SK-N-SH (cell line): Measurements from ENCODE around the gene HSPA1A. TPM values are rescaled to one million over a fixed set of nuclear protein-coding genes. Genes with fewer than 3 reads are reported as not detected.

ENCODE experiments used
- CTCF ChIA-PET: fragments of 300-600, 350-600 bp; formaldehyde crosslinking; extraction: SDS; loops from one replicate; lab custom pipeline; 2021; lab: Yijun Ruan, JAX
- POLR2A ChIA-PET: fragments of 350-600 bp; sonication (Branson Sonifier 250); formaldehyde crosslinking; extraction: SDS; loops from one replicate; lab custom pipeline; 2020; ENCODE audit warnings: antibody characterized with exemption, inconsistent platforms; lab: Yijun Ruan, JAX
- DNase-seq: peaks from one replicate; pipeline ENCODE4 v3.0.0; 2012
- H2AFZ ChIP-seq: fragments of 200-600 bp; sonication (generic); 2 replicates; pipeline ENCODE4 v1.8.1; 2016; ENCODE audit warnings: antibody characterized with exemption, mild to moderate bottlenecking, low read depth
- H3F3A ChIP-seq: fragments of 200-600 bp; sonication (generic); replicated peaks from 2 replicates; pipeline ENCODE3; 2016; ENCODE audit warnings: antibody characterized with exemption, mild to moderate bottlenecking; ENCODE audit not compliant: insufficient read depth
- H3K27ac ChIP-seq, 2 experiments: fragments of 200-500 bp in 1 of 2; fragments of 200-600 bp in 1 of 2; sonication (Bioruptor generic) in 1 of 2; sonication (generic), shearing (Covaris generic) in 1 of 2; 2 replicates each; pipeline versions ENCODE4 v1.5.1 to v1.6.1; 2014 to 2016; ENCODE audit warnings: low read depth in 2 of 2, inconsistent platforms in 1 of 2, low read length in 1 of 2, mild to moderate bottlenecking in 1 of 2, mixed read lengths in 1 of 2
- H3K27me3 ChIP-seq: fragments of 200-600 bp; sonication (generic), shearing (Covaris generic); 2 replicates; pipeline ENCODE4 v1.6.1; 2016; ENCODE audit warnings: mixed run types; ENCODE audit not compliant: insufficient read depth
- H3K36me3 ChIP-seq, 2 experiments: fragments of 200-500 bp in 1 of 2; fragments of 200-600 bp in 1 of 2; sonication (Bioruptor generic) in 1 of 2; sonication (generic) in 1 of 2; replicated peaks in 1 of 2; 2 replicates each; pipeline versions ENCODE3 to v1.5.1; 2014 to 2016; ENCODE audit warnings: low read length in 1 of 2, mild to moderate bottlenecking in 1 of 2; ENCODE audit not compliant: insufficient read depth in 2 of 2, control insufficient read depth in 1 of 2
- H3K4me1 ChIP-seq, 2 experiments: fragments of 200-500 bp in 1 of 2; fragments of 200-600 bp in 1 of 2; sonication (Bioruptor generic) in 1 of 2; sonication (generic), shearing (Covaris generic) in 1 of 2; 2 replicates each; pipeline versions ENCODE4 v1.5.1 to v1.6.1; 2014 to 2016; ENCODE audit warnings: low read depth in 1 of 2, low read length in 1 of 2, mixed run types in 1 of 2; ENCODE audit not compliant: insufficient read depth in 2 of 2, control insufficient read depth in 1 of 2
- H3K4me2 ChIP-seq: fragments of 200-600 bp; sonication (generic), shearing (Covaris generic); 2 replicates; pipeline ENCODE4 v1.6.1; 2017; ENCODE audit warnings: mixed run types
- H3K4me3 ChIP-seq, 2 experiments: fragments of 200-500 bp in 1 of 2; fragments of 200-600 bp in 1 of 2; sonication (Bioruptor generic) in 1 of 2; sonication (generic), shearing (Covaris generic) in 1 of 2; 2 replicates each; pipeline versions ENCODE4 v1.5.1 to v1.8.1; 2014 to 2016; ENCODE audit warnings: low read depth in 2 of 2, inconsistent platforms in 1 of 2, low read length in 1 of 2, mild to moderate bottlenecking in 1 of 2, mixed read lengths in 1 of 2, moderate library complexity in 1 of 2
- H3K79me2 ChIP-seq: fragments of 200-600 bp; sonication (generic); 2 replicates; pipeline ENCODE4 v1.8.1; 2017; ENCODE audit warnings: mild to moderate bottlenecking; ENCODE audit not compliant: insufficient read depth
- H3K9ac ChIP-seq: fragments of 200-600 bp; sonication (generic); 2 replicates; pipeline ENCODE4 v1.6.1; 2017; ENCODE audit warnings: mixed run types
- H3K9me2 ChIP-seq: fragments of 200-600 bp; sonication (generic); 2 replicates; pipeline ENCODE4 v1.6.1; 2017; ENCODE audit warnings: mixed run types
- H3K9me3 ChIP-seq: fragments of 200-600 bp; sonication (generic); 2 replicates; pipeline ENCODE4 v1.6.1; 2017; ENCODE audit warnings: mixed run types, mild to moderate bottlenecking, moderate library complexity
- H4K20me1 ChIP-seq: fragments of 200-600 bp; sonication (generic); 2 replicates; pipeline ENCODE4 v1.6.1; 2017; ENCODE audit warnings: mild to moderate bottlenecking, mixed run types; ENCODE audit not compliant: insufficient read depth
- FOSL2 ChIP-seq: IDR thresholded peaks from 2 replicates; pipeline ENCODE4 v1.4.0; 2012; ENCODE audit warnings: low read depth, mild to moderate bottlenecking, moderate library complexity, borderline replicate concordance
- FOXJ3 ChIP-seq: sonication (generic); formaldehyde crosslinking; IDR thresholded peaks from 2 replicates; pipeline ENCODE4 v1.5.1; 2020; ENCODE audit warnings: mild to moderate bottlenecking, missing genetic modification reagents
- GATA2 ChIP-seq: sonication (generic); formaldehyde crosslinking; IDR thresholded peaks from 2 replicates; pipeline ENCODE4 v1.5.0; 2020; ENCODE audit warnings: mild to moderate bottlenecking, missing genetic modification reagents
- MXI1 ChIP-seq: IDR thresholded peaks from 2 replicates; pipeline ENCODE4 v1.6.1; 2012; ENCODE audit warnings: mild to moderate bottlenecking, low read depth, low read length, improper control_type of control experiment
- SIN3A ChIP-seq: IDR thresholded peaks from 2 replicates; pipeline ENCODE4 v1.6.1; 2012; ENCODE audit warnings: low read depth, mild to moderate bottlenecking, low read length, moderate library complexity, borderline replicate concordance
- SMC3 ChIP-seq: IDR thresholded peaks from 2 replicates; pipeline ENCODE4 v1.6.1; 2012; ENCODE audit warnings: low read depth, low read length, improper control_type of control experiment
- TCF12 ChIP-seq: IDR thresholded peaks from 2 replicates; pipeline ENCODE4 v1.4.0; 2012
- TEAD4 ChIP-seq: IDR thresholded peaks from 2 replicates; pipeline ENCODE4 v1.4.0; 2012; ENCODE audit warnings: mild to moderate bottlenecking, borderline replicate concordance; ENCODE audit not compliant: insufficient read depth
- WGBS: methylation state at CpG from one replicate; pipeline ENCODE4 v1.1.6; 2017; ENCODE audit warnings: low lambda C conversion rate; 5-methylcytosine and 5-hydroxymethylcytosine counted together
- polyA plus RNA-seq, 3 experiments: library from polyadenylated mRNA; depleted of rRNA; stranded (reverse); fragments of >200 nt; gene quantifications; 2 replicates each; pipeline ENCODE4 v1.2.3, GENCODE V29; 2012
- TF ChIP-seq, protein P1 (sequence below): IDR thresholded peaks from 2 replicates; pipeline ENCODE4 v1.6.1; 2012; ENCODE audit warnings: mild to moderate bottlenecking, low read depth, low read length, moderate library complexity
- TF ChIP-seq, protein P2 (sequence below): IDR thresholded peaks from 2 replicates; pipeline ENCODE4 v1.4.0; 2012; ENCODE audit warnings: low read depth, borderline replicate concordance
- TF ChIP-seq, protein P3 (sequence below): IDR thresholded peaks from 2 replicates; pipeline ENCODE4 v1.4.0; 2012; ENCODE audit warnings: low read depth, borderline replicate concordance
- TF ChIP-seq, protein P4 (sequence below): IDR thresholded peaks from 2 replicates; pipeline ENCODE4; 2012

Gene HSPA1A
- polyA plus RNA-seq, 1 of the 3 experiments (the other 2 are of a cell fraction): 119 TPM

DNA sequence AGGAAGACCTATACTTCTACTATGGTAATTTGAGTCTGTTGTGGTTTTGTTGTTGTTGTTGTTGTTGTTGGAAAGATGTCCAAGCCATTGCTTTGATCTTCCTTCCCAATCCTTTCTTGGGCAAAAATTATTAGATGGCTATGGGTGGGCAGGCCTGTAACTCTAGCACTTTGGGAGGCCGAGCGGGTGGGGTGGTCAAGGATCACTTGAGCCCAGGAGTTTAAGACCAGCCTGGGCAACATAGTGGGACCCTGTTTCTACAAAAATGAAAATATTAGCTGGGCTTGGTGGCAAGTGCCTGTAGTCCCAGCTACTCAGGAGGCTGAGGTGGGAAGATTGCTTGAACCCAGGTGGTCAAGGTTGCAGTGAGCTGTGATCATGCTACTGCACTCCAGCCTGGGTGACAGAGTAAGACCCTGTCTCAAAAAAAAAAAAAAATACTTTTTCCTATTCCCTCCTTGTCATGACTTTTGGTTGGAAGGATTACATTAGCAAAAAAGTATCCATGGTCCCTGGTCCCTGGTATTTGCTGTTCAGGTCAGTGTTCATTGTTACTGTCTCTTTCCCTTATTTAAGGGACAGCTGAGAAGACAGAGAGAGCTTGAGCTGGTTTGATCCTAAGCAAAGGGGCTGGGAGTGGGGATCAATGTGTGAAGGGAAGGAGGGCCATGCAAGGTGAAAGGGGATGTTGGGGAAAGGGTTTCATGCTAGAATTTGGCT is 35.6 kb downstream of the HSPA1A start:
- TF ChIP-seq FOXJ3 (CRISPR knock-in tag) (no peak), TEAD4 (no peak), TCF12 (no peak), MXI1 (no peak), FOSL2 (no peak)
- TF ChIP-seq, protein P1, sequence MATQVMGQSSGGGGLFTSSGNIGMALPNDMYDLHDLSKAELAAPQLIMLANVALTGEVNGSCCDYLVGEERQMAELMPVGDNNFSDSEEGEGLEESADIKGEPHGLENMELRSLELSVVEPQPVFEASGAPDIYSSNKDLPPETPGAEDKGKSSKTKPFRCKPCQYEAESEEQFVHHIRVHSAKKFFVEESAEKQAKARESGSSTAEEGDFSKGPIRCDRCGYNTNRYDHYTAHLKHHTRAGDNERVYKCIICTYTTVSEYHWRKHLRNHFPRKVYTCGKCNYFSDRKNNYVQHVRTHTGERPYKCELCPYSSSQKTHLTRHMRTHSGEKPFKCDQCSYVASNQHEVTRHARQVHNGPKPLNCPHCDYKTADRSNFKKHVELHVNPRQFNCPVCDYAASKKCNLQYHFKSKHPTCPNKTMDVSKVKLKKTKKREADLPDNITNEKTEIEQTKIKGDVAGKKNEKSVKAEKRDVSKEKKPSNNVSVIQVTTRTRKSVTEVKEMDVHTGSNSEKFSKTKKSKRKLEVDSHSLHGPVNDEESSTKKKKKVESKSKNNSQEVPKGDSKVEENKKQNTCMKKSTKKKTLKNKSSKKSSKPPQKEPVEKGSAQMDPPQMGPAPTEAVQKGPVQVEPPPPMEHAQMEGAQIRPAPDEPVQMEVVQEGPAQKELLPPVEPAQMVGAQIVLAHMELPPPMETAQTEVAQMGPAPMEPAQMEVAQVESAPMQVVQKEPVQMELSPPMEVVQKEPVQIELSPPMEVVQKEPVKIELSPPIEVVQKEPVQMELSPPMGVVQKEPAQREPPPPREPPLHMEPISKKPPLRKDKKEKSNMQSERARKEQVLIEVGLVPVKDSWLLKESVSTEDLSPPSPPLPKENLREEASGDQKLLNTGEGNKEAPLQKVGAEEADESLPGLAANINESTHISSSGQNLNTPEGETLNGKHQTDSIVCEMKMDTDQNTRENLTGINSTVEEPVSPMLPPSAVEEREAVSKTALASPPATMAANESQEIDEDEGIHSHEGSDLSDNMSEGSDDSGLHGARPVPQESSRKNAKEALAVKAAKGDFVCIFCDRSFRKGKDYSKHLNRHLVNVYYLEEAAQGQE: no peak
- TF ChIP-seq, all 33 proteins: peak for 0
- Histone ChIP-seq H3K9ac (no peak overlapping the region), H3K4me1 (no peaks in the 10 kb centered on the region), H3K27me3 (no peaks in the 10 kb centered on the region), H3K9me3 (no peaks in the 10 kb centered on the region), H3K27ac (no peak overlapping the region), H3K9me2 (no peaks in the 10 kb centered on the region), H4K20me1 (no peaks in the 10 kb centered on the region), H3K79me2 (no peaks in the 10 kb centered on the region), H3K4me2 (no peak overlapping the region), H3F3A (peaks cover 5% of the 10 kb centered on the region), H3K36me3 (no peaks in the 10 kb centered on the region), H3K4me3 (no peak overlapping the region), H2AFZ (no peak overlapping the region; the same call in 1 of the 2 replicates)
- ChIA-PET CTCF (no interaction called here), POLR2A (interaction anchor here (0.7 kb wide), 1 partner anchor 14 kb away, joined by 3 read pairs; no protein-coding TSS in a partner anchor)
- no peak for DNase-seq
- WGBS: 85% methylated on average over 2 of the region's 2 CpGs

DNA sequence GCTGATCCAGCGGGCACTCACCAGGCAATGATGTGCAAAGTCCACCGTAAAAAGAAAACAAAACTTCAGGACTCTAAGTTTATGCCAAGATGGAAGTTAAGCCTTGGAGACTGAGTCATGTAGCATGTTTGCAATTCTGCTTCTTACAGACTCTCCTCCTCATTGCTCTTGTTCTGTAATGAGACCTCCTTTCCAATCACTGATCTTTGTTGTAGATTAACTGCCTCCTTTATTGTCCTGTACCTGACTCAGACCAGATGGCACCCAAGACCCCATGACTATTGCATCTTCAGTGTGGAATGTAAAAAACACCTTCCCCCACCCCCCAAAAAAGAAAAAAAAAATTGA is 36.1 kb downstream of the HSPA1A start:
- H3K9me2 ChIP-seq: no peaks in the 10 kb centered on the region
- no peaks in the 10 kb centered on the region for H3K79me2 ChIP-seq
- no peak overlapping the region; the same call in 1 of the 2 replicates for H2AFZ ChIP-seq
- POLR2A ChIA-PET: interaction anchor here (0.7 kb wide), 1 partner anchor 15 kb away, joined by 3 read pairs; no protein-coding TSS in a partner anchor
- H3K9ac ChIP-seq: no peak overlapping the region
- H4K20me1 ChIP-seq: no peaks in the 10 kb centered on the region
- no peaks in the 10 kb centered on the region for H3K36me3 ChIP-seq
- no peak overlapping the region for H3K27ac ChIP-seq
- WGBS: 76% methylated on average over 2 of the region's 2 CpGs
- no peaks in the 10 kb centered on the region for H3K4me1 ChIP-seq
- H3K9me3 ChIP-seq: no peaks in the 10 kb centered on the region
- peaks cover 5% of the 10 kb centered on the region for H3F3A ChIP-seq
- no peaks in the 10 kb centered on the region for H3K27me3 ChIP-seq
- no peak for DNase-seq
- H3K4me2 ChIP-seq: no peak overlapping the region
- H3K4me3 ChIP-seq: no peak overlapping the region
- CTCF ChIA-PET: no interaction called here
- TF ChIP-seq, protein P2, sequence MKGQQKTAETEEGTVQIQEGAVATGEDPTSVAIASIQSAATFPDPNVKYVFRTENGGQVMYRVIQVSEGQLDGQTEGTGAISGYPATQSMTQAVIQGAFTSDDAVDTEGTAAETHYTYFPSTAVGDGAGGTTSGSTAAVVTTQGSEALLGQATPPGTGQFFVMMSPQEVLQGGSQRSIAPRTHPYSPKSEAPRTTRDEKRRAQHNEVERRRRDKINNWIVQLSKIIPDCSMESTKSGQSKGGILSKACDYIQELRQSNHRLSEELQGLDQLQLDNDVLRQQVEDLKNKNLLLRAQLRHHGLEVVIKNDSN: no peak
- TF ChIP-seq, protein P1: no peak
- no peak for TF ChIP-seq SMC3
- no peak for TF ChIP-seq SIN3A
- TF ChIP-seq, protein P3, sequence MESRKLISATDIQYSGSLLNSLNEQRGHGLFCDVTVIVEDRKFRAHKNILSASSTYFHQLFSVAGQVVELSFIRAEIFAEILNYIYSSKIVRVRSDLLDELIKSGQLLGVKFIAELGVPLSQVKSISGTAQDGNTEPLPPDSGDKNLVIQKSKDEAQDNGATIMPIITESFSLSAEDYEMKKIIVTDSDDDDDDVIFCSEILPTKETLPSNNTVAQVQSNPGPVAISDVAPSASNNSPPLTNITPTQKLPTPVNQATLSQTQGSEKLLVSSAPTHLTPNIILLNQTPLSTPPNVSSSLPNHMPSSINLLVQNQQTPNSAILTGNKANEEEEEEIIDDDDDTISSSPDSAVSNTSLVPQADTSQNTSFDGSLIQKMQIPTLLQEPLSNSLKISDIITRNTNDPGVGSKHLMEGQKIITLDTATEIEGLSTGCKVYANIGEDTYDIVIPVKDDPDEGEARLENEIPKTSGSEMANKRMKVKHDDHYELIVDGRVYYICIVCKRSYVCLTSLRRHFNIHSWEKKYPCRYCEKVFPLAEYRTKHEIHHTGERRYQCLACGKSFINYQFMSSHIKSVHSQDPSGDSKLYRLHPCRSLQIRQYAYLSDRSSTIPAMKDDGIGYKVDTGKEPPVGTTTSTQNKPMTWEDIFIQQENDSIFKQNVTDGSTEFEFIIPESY: no peak
- TF ChIP-seq GATA2 (CRISPR knock-in tag): no peak
- TF ChIP-seq, protein P4, sequence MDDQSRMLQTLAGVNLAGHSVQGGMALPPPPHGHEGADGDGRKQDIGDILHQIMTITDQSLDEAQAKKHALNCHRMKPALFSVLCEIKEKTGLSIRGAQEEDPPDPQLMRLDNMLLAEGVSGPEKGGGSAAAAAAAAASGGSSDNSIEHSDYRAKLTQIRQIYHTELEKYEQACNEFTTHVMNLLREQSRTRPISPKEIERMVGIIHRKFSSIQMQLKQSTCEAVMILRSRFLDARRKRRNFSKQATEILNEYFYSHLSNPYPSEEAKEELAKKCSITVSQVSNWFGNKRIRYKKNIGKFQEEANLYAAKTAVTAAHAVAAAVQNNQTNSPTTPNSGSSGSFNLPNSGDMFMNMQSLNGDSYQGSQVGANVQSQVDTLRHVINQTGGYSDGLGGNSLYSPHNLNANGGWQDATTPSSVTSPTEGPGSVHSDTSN: no peak
